ENCODE results near the gene OR2V2. TPM values are rescaled to one million over a fixed set of nuclear protein-coding genes. Genes with fewer than 3 reads are reported as not detected.
"Not testable (repeated sequence)": the region's sequence is repeated elsewhere in the genome, so short reads cannot be mapped to it uniquely, and the experiment has no call there.

The OR2V2 gene
- not detected in 2 replicates for polyA plus RNA-seq (2012; rRNA removed)
- polyA plus RNA-seq (2012; cell fraction: cytosol; rRNA removed) = not detected in 2 replicates
- not detected in 2 replicates for polyA plus RNA-seq (2012; cell fraction: nucleus; rRNA removed)

GRCh38 chr5:181146927-181147636, at the start of gene OR2V2:
Gene OR2V2, plus strand, starts transcription at chr5:181147586. Its CDS starts 7,357 bp downstream, at chr5:181154943.
- H3F3A ChIP-seq (replicated peaks; ENCODE audit: insufficient read depth); H3K9ac ChIP-seq; H3K79me2 ChIP-seq (ENCODE audit: insufficient read depth); H2AFZ ChIP-seq (ENCODE audit: low read depth); H3K4me2 ChIP-seq; H4K20me1 ChIP-seq (ENCODE audit: insufficient read depth); H3K4me3 ChIP-seq (ENCODE audit: low read depth in 2 of 2, low read length in 1 of 2); DNase-seq; H3K36me3 ChIP-seq (replicated peaks in 1 of 2; ENCODE audit: control insufficient read depth in 1 of 2, insufficient read depth in 2 of 2, low read length in 1 of 2); H3K9me3 ChIP-seq; H3K27ac ChIP-seq (ENCODE audit: low read depth in 2 of 2, low read length in 1 of 2); H3K4me1 ChIP-seq (ENCODE audit: control insufficient read depth in 1 of 2, insufficient read depth in 2 of 2, low read depth in 1 of 2, low read length in 1 of 2); POLR2A ChIA-PET; H3K9me2 ChIP-seq: not testable (repeated sequence)
- peaks cover 58% of the 10 kb centered on the region for H3K27me3 ChIP-seq (ENCODE audit: insufficient read depth)
- CTCF ChIA-PET = interaction anchor here (2.1 kb wide), 1 partner anchor 12 kb away, joined by 9 read pairs; no protein-coding TSS in a partner anchor
- whole genome bisulfite sequencing (ENCODE audit: low lambda C conversion rate) = 18% methylated on average over 5 of the region's 7 CpGs

GRCh38 chr5:181097759-181098491, 49.5 kb upstream of the OR2V2 start:
- H3K4me1 ChIP-seq (ENCODE audit: control insufficient read depth in 1 of 2, insufficient read depth in 2 of 2, low read depth in 1 of 2, low read length in 1 of 2); H4K20me1 ChIP-seq (ENCODE audit: insufficient read depth); H3K4me3 ChIP-seq (ENCODE audit: low read depth in 2 of 2, low read length in 1 of 2); H3K9me3 ChIP-seq; H3F3A ChIP-seq (replicated peaks; ENCODE audit: insufficient read depth); POLR2A ChIA-PET; H3K9ac ChIP-seq; H3K79me2 ChIP-seq (ENCODE audit: insufficient read depth); H2AFZ ChIP-seq (ENCODE audit: low read depth); DNase-seq; CTCF ChIA-PET; H3K36me3 ChIP-seq (replicated peaks in 1 of 2; ENCODE audit: control insufficient read depth in 1 of 2, insufficient read depth in 2 of 2, low read length in 1 of 2); H3K27ac ChIP-seq (ENCODE audit: low read depth in 2 of 2, low read length in 1 of 2); H3K4me2 ChIP-seq; H3K9me2 ChIP-seq: not testable (repeated sequence)
- 8% methylated on average over 7 of the region's 56 CpGs for WGBS (ENCODE audit: low lambda C conversion rate)
- H3K27me3 ChIP-seq (ENCODE audit: insufficient read depth) = peaks cover 18% of the 10 kb centered on the region

GRCh38 chr5:181098762-181099601, 48.4 kb upstream of the OR2V2 start:
- no peak for DNase-seq
- Histone ChIP-seq H2AFZ (ENCODE audit: low read depth) (no peak overlapping the region), H3K9me3 (no peaks in the 10 kb centered on the region), H3K9ac (no peak overlapping the region), H3K79me2 (ENCODE audit: insufficient read depth) (no peaks in the 10 kb centered on the region), H4K20me1 (ENCODE audit: insufficient read depth) (no peaks in the 10 kb centered on the region), H3K27me3 (ENCODE audit: insufficient read depth) (peaks cover 18% of the 10 kb centered on the region), H3K27ac (ENCODE audit: low read depth in 2 of 2, low read length in 1 of 2) (no peak overlapping the region), H3F3A (replicated peaks; ENCODE audit: insufficient read depth) (no peaks in the 10 kb centered on the region), H3K4me2 (no peak overlapping the region), H3K9me2 (no peaks in the 10 kb centered on the region), H3K4me1 (ENCODE audit: control insufficient read depth in 1 of 2, insufficient read depth in 2 of 2, low read depth in 1 of 2, low read length in 1 of 2) (no peaks in the 10 kb centered on the region), H3K36me3 (replicated peaks in 1 of 2; ENCODE audit: control insufficient read depth in 1 of 2, insufficient read depth in 2 of 2, low read length in 1 of 2) (no peaks in the 10 kb centered on the region), H3K4me3 (ENCODE audit: low read depth in 2 of 2, low read length in 1 of 2) (no peak overlapping the region)
- TF ChIP-seq SMC3 (IDR thresholded peaks at IDR 0.05; ENCODE audit: low read depth, low read length) = no peak
- no peak for TF ChIP-seq MXI1 (IDR thresholded peaks at IDR 0.05; ENCODE audit: low read depth, low read length)
- no peak for TF ChIP-seq TEAD4 (IDR thresholded peaks at IDR 0.05; ENCODE audit: borderline replicate concordance, insufficient read depth)
- TF ChIP-seq RCOR1 (IDR thresholded peaks at IDR 0.05; ENCODE audit: low read length) = no peak
- TF ChIP-seq IRF3 (IDR thresholded peaks at IDR 0.05; ENCODE audit: low read depth, low read length) = no peak
- POLR2A ChIA-PET = no interaction called here
- CTCF ChIA-PET = interaction anchor here (1.0 to 1.1 kb wide), 3 partner anchors 26 to 230 kb away, joined by 3 read pairs; no protein-coding TSS in a partner anchor
- 19% methylated on average over 13 of the region's 22 CpGs for WGBS (ENCODE audit: low lambda C conversion rate)

Measured in SK-N-SH (cell line).